D341Med (cell line): Measurements from ENCODE around the gene TSGA10IP.

Source experiments
- DNase-seq: peaks from one replicate; pipeline ENCODE4 v3.0.0; 2012; ENCODE audit warnings: low spot score

Gene TSGA10IP

DNA sequence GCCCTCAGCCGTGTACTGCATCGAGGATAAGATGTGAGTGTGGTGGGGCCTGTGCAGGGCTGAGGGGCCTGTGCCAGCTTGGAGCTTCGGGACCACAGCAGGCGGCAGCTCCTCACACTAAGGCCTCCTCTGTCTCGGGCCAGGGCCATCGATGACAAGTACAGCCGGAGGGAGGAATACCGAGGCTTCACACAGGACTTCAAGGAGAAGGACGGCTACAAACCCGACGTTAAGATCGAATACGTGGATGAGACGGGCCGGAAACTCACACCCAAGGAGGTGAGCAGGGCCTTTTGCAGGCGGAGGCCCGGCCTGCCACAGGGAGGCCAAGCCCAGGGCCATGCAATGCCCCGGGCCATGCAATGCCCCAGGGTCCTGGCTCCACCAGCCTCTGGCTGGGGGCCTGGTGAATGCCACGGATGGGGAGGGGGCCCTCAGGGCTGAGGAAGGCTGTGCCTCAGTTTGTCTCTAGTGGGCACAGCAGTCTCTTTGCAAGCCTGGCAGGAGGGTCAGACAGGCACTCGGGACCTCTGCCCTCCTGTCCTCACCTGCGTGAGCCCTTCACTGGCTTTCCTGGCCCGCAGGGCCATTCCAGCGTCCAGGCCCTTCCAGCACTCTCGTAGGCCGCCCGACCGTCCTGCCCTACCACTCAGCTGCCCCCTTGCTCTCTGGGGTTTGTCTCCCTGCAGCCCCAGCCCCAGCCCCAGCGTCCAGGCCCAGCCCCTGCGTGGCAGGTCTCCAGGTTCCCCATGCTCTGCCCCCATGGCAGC is 32.5 kb downstream of the TSGA10IP start:
- DNase-seq: no peak

DNA sequence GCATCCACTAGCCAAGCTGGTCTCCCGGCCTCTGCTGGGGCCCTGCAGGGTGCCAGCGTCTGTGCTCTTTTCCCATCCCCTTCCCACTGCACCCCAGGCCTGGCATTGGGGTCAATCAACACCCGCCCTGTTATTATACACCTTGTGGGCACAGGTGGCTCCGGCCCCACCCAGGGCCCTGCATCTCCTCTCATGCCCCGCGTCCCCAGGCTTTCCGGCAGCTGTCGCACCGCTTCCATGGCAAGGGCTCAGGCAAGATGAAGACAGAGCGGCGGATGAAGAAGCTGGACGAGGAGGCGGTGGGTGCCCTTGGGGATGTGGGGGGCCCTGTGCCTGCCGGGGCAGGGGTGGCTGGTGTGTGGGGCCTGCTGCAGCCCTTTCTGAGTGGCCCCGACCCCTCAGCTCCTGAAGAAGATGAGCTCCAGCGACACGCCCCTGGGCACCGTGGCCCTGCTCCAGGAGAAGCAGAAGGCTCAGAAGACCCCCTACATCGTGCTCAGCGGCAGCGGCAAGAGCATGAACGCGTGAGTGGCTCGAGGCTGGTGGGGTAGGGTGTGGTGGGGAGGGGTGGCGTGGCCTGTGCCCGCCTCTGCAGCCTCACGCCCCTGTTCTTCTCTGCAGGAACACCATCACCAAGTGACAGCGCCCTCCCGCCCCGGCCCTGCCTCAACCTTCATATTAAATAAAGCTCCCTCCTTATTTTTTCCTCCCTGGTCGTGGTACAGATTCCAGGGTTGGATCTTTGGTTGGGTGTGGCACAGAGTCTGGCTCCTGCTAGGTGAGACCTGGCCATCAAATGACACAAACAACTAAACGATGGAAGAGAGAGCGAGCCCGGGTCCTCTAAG is 33.3 kb downstream of the TSGA10IP start:
- no peak for DNase-seq

DNA sequence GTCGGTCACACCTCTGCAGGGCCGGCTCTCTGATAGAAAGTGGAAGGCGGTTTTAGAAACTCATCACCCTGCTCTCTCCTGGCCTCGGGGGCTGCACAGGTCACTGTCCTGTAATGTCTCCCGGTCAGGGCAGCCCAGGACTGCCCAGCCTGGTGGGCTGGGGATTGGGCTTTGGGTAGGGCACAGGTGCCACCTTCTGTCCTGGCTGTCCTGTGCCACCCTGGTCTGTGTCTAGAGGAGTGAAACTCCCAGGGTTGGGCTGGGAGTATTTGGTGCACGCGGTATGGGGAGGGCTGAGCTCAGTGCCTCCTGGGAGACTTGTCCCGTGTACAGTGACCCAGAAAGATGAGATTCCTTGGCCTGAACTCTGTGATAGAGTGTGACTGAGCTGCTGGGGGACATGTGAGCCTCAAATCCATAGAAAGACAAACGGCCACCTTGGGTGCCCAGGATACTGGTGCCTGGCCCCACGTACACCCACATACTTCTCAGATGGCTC is 34.0 kb downstream of the TSGA10IP start:
- no peak for DNase-seq

DNA sequence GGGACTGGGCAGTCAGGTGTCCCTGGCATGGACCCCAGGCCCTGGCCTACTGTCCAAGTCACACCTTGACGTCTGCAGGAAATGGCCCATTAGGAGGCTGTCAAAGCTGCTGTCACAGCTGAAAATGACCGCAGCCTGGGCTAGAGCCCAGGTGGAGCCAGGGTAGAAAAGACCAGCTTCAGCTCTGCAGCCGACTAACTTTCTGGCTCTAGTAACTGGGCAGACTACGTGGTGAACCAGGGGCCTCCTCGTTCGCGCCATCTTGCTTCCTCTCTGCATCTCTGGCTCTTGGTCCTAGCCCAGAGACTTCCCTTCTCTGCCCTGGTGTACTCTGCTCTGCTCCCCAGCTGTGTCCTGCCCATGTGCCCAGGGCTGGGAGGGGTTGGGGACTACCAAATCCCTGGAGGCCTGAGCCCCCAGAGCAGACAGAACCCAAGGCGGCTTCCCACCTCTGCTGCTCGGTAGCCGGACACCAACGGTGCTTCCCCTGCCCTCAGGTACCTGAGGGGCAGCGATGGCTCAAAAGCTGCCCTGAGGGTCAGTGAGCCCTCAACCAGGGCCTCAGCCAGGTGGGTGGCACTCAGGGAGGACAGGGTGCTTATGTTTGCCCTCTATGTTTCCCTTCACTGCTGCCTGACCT is 35.9 kb downstream of the TSGA10IP start:
- DNase-seq: no peak

DNA sequence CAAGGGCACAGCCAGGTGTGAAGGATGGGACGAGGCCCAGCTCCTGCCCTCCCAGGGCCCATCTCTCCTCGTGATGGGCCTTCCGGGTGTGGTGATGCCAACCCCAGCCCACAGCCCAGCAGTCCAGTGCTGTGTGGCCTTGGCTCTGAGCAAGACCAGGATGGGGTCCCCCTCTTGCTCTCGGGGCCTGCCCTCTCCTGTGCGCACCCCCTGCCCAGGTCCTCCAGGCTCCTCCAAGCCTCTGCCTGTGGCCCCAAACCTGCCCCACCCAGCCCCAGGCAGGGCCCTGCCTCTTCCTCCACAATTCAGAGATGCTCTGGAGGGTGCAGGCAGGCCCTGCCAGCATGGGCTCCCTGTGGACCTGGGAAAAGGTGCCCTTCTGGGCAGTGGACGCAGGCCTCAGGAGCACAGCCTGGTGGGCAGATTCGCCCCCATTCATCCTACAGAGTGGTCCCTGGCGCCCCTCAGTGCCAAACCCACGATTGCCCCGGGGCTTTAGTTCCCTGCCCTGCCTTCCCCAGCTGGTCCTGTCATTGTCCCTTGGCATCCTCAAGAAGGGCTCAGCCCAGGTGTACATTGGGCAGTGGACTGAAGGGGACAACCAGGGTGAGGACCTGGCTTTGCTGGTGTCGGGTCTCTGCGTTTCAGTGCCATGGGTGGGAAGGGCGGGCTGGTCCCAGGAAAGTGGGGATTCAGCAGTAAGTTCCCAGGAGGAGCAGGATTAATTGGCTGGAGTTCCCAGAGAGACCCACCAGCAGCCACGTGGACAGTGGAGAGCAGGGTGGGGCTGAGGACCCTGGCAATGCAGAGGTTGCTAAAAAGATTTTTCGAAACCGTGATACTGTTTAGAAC is 36.9 kb downstream of the TSGA10IP start:
- DNase-seq: no peak

DNA sequence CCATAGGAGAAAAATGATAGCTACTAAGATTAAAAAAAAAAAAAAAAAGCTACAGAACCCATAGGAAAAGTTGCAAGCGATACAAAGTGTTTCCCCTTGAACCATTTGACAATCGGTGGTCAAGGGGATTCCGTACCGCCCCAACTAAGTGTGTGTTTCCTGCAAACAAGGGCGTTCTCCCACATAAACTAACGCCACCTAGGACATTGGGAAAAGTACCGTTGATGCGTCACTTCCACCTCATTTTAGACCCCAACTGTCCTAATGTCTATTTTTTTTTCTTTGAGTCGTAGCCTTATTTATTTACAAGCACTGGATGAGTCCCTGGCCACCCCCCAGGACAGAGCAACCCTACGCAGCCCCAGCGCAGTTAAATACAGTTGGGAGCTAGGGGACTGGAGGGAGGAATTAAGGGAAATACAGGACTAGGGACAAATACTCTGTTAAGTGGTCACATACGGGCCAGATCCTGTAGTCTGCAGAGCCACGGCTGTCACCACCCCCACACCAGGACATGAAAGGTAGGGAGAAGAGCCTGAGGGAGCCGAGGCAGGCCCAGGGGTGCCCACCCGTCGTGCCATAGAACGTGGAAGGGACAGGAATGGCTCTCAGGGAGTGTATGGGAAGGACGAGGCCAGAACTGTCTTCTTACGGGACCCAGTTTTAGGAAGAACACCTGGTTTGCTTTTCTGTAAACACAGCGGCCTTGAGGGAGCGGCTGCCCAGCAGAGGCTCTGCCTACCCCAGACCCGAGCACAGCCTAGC is 37.7 kb downstream of the TSGA10IP start:
- DNase-seq: no peak

DNA sequence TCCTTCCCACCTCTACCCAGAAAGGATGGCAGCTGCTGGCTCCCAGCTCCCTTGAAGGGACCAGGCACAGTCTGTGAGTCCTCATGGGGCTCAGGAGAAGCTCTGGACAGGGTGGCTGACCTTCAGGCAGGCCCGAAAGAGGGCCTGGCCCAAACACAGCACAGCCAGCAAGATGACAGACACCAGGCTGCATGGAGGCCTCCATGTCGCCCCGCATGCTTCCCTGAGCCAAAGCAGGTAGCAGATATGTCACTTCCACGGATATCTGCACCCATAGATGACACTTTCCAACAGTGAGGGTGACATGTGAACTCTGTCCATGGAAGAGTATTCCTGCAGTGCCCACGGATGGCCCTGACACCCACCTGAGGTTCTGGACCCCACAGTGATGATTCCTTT is 38.3 kb downstream of the TSGA10IP start:
- DNase-seq: no peak

DNA sequence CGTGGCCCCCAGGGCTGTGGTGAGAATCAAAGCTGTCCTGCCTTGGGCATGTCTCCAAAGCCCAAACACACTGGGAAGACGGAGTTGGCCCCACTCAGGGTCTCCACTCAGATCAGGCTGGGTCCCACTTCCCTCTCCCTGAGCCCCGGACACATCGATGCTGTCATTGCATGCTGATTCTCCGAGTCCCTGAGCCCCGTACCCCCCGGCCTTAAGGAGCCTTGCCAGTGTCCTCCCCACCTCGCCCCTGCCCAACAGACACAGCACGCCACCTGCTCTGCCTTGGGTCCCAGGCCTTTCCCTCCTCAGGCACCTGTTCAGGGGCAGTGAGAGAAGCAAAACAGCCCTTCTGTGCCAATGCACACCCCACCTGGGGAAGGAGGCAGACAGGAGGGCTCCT is 42.1 kb downstream of the TSGA10IP start:
- DNase-seq: no peak

DNA sequence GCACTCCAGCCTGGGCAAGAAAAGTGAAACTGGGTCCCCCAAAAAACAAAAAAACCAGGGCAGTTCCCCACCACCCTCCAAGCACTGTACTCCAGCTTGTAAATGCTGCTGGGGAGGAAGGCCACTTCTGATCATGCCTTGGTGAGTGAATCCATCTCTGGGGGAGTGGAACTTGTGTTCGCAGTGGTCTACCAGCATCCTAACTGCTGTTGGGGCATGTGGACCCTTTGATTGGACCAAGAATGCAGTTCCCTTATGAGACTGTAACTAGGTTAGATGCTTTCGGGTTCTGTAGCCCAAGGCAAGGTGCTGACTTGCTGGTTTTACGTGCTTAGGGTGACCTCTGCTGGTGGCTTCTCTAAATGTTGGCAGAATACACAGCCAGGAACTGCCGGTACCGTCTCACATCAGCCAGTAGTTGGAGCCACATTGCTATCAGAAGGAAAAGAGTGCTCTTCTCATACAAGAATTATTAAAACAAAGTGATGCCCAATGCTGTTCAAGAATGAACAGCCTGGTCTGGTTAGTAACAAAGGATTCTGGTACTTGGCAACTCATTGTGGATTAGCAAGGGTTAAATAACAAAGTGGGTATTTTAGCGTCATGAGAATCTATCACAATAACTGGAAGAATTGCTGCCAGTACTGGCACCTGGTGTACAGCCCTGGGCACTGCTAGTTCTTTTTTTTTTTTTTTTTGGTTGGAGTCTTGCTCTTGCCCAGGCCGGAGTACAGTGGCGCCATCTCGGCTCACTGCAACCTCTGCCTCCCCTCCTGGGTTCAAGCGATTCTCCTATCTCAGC is 43.7 kb downstream of the TSGA10IP start:
- DNase-seq: peak; percentile 84

DNA sequence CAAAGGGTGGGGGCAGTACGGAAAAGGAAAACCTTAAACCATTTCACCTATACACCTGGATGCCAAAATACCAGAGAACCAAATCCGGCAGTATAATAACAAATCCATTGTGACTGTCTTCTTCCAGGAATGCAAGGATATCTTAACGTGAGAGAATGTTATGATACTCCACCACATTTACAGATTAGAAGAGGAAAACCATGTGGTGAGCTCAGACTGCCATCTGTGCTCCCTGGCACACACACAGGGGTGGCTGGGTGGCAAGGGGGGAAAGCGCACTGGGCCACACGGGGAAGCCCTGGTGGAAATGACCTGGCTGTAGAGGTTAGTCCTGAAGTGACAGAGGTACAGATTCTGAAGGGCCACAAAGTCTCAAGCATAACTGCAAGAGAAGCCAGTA is 46.8 kb downstream of the TSGA10IP start:
- peak; percentile 68 for DNase-seq

DNA sequence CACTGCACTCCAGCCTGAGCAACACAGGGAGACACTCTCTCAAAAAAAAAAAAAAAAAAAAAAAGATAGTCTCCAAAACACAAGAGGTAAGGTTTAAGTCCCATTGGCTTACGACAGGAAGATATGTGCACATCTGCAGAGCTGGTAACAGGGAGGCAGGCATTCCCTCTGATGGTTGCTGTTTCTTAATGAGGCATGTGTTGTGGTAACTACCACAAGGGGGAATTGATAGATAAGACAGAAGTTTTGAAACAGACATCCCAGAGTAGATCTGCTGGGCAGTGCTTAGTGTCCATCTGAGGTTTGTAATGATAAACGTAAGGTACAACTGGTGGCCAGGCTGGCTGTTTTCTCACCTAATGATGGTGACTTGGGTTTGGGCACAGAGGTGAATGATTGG is 52.0 kb downstream of the TSGA10IP start:
- DNase-seq: no peak

DNA sequence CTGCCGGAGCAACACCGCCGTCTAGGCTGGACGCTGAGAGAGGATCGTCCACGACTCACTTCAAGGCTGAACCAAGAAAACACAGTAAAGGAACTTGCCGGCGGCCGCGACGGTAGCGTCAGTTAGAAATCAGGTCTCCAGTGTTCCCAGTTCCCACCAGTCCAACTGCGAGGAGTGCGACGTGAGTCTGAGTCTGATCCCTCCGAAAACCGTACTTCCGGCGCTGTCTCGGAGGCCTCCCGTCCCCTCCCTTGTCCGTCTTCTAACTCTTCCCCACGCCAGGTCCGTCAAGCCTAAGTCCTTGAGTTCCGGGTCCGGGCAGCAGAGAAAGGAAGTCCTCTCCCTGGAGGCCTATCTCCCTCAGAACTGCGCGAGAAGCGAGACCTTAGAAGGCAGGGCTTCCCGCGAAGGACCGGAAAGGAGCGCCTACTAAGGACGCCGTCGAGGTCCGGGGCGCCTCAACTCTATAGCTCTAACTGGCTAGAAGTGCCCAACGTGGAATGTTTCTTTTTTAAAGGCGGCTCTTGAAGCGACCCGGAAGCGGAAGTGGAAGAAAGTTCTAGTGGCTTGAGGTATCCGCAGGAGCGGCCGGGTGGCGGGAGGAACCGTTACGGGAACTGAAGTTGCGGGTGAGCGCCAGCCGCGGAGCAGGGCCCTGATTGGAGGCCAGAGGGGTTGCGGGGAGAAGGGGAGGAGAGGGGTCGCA is 56.8 kb downstream of the TSGA10IP start, which contains the start of the genes BANF1 and EIF1AD:
TSS of gene BANF1 (plus strand) at position 562 of the 706 bp plus-strand sequence. CDS start 748 bp downstream, outside the sequence.
TSS of gene EIF1AD (minus strand) at position 216 of the 706 bp plus-strand sequence. CDS start 1,768 bp downstream, outside the sequence.
- peak; percentile 89 for DNase-seq

DNA sequence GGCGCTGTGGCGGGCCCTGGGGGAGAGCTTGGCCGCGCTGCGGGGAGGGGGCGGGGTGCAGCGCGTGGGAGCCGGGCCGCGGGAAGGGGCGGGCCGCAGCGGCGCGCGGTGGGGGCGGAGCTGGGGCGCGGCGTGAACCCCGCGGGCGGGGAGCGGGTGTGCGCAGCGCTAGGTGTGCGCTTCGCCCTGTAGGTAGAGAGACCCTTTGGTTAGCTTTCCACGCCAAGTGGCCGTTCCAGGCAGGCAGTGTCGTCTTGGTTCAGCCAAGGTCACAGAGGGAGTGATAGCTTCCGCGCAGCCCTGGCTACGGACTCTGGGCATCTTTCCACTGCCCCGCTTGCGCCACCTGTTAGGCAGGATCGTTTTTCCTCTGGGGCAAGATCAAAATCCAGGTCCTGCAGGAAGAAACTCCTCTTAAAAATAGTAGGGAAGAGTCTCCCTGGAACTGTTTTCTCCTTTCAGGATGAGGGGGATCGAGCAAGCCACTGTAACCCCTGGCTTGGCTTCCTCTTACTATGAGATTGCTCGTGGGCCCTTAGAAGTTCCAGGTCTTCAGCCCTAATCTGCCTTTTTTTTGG is 57.5 kb downstream of the TSGA10IP start:
- peak; percentile 87 for DNase-seq

DNA sequence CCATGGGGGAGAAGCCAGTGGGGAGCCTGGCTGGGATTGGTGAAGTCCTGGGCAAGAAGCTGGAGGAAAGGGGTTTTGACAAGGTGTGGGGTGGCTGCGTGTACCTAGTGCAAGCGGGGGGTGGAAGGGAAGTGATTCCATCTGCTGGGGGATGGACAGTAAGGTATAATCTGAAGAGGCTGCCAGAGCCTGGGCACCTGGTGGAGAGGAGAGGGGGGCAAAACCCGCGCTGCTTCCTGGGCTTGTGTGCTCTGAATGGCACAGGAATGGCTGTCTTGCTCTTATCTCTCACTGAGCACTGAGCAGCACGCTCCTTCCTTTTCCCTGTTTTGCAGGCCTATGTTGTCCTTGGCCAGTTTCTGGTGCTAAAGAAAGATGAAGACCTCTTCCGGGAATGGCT is 58.0 kb downstream of the TSGA10IP start:
- no peak for DNase-seq

DNA sequence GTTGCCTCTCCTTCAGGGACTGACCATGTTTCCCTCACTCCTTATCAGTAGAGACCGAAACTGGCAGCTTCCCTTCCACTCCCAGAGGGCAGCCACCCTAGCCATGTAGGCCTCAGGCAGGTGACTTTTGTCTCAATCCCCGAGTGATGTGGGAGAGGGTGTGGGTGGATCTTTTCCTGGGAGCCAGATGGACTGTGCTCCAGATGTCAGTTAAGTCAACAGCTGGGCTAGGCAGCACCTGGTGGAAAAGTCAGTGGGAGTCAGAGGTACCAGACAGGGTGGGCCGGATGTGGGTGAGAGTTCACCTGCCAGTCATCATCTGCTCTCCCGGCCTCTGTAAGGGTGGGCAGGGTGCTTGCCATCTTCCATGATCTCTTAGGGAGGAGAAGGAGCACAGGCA is 58.9 kb downstream of the TSGA10IP start:
- DNase-seq: no peak

DNA sequence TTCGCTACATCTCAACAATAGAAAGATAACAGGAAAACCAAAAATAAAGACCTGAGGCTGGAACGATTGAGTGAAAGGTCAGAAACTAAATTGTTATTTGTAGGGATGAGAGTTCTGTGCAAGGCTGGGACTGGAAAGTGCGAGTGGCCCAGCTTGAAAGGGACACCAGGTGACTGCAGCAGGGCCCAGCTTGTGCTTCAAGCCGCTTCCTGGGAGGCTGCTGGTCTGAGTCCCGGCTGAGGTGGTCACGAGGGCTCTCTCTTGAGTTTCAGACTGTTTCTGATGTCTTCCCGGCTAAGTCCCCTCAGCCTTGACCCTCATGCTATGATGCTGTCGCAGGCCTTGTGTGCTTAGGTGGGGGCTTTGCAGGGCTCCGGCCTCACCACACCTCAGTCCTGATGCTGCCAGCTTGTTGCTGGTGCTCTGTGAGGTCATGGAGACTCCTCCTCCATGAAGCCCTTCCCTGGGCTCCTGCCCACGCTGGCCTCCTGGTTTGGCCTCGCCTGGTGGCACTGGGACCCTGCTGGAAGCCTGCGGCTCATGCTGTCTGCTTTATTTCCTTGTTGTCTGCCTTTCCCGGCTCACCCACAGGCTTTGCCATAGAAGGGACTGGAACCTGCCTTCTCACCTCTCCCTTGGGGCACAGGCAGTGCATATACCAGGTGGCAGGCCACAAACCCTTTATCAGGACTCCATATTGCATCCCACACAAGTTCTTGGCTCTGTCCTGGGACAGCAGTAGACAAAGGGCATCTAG is 61.0 kb downstream of the TSGA10IP start:
- DNase-seq: no peak

DNA sequence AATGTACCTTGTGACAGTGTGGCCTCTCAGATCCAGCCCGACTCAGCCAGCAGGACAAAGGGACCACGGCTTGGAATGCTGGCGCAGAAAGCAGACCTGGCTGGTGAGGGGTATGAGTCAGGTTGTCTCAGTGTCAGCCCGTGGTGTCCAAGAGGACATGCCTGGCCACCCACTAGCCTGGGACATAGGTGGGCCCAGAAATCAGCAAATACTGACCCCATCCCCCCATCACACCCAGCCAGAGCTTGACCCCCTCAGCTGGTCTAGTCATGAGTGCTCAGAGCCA is 61.6 kb downstream of the TSGA10IP start:
- peak; percentile 24 for DNase-seq

DNA sequence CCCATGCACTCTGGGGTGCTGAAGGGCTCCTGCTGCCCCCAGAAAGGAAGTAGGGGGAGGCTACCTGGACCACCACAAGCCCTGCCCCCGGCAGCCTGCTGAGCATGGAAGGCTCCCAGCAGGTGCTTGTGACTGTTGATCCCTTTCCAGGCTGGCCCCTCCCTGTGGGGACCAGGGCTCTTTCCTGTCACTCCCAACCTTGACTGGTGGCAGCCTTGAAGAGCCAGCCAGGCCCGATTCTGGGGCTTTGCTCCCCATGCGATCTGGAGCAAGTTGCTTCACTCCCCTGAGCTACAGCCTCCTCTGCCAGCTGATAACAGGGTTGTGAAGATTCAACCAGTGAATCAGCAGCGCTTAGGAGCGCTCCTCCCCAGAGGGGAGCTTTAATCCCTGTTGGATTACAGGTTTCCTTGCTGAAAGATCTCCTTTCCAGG is 61.9 kb downstream of the TSGA10IP start:
- peak; percentile 73 for DNase-seq
